ENCODE data around the gene KIF26B.
"Not testable (repeated sequence)": the region's sequence is repeated elsewhere in the genome, so short reads cannot be mapped to it uniquely, and the experiment has no call there.

Gene KIF26B

DNA sequence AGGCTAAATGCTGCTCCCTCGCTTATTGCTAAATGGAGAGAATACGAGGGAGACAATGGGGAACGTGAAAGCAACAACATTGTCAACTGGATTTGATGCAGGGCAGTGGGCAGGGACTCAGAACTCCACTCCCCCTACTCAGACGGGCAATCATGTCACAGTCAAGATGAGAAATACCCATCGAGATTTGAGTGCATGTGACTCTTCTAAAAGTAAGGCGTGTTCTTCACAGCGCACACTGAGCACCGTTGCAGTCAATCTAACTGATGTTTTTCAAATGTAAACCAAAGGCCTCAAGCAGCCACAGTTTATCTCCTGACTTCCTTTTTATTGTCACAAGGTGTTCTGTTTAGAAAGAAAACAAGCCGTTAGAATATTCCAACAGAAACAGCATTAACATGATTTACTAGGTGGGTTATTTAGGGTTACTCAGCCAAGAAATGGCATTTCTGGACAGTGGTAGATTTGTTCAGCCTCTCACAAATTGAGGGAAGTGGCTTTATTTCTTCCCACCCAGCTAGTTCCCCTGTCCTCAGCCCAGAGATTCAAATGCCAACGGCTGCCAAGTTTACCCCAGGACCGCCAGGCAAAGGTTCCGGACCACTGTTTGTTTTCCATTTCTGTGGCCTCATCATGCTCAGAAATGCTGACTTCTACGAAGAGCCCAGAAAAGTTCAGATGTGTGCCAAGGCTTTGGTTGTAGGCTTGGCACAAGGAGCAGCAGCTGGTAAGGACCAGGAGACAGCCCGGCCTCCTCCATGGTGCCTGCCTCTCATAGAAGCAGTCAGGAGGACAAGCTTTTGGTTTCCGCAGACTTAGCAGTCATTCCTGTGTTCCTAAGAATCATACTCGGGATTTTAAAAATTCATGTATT is 171.4 kb downstream of the KIF26B start:
- no peak for DNase-seq (ENCODE audit: low read depth)

- DNase-seq (ENCODE audit: low read depth): no peak
Measured at GRCh38 chr1:245327360-245327759, 172.6 kb downstream of the KIF26B start.

DNA sequence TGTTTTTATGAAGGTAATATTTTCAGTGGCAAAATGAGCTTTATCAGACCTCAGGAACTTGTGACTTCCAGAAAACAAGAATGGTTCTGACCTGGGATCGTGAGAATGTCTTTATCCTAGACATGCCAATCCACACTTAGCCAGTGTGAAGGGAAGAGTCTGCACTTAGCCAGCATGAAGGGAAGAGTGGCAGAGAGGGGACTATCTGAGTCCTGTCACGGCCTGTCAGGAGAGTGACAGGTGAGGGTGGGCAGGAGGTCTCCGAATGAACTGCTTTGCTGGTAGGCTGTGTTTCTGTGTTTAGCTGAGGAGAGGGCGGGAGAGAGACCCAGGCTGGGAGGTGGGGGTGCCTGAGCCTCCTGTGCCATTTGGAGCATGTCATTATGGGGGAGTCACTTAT is 173.1 kb downstream of the KIF26B start:
- no peak for DNase-seq (ENCODE audit: low read depth)

GRCh38 chr1:245330951-245331350 is 176.2 kb downstream of the KIF26B start:
- no peak for DNase-seq (ENCODE audit: low read depth)

GRCh38 chr1:245332085-245332484 is 177.3 kb downstream of the KIF26B start:
- DNase-seq (ENCODE audit: low read depth): no peak

- DNase-seq (ENCODE audit: low read depth): no peak
Measured at GRCh38 chr1:245332513-245332912, 177.7 kb downstream of the KIF26B start.

GRCh38 chr1:245334235-245334634 is 179.4 kb downstream of the KIF26B start:
- no peak for DNase-seq (ENCODE audit: low read depth)

GRCh38 chr1:245334827-245335490 is 180.2 kb downstream of the KIF26B start:
- no peak for DNase-seq (ENCODE audit: low read depth)

- DNase-seq (ENCODE audit: low read depth): not testable (repeated sequence)
Measured at GRCh38 chr1:245335684-245336083, 180.9 kb downstream of the KIF26B start.

DNA sequence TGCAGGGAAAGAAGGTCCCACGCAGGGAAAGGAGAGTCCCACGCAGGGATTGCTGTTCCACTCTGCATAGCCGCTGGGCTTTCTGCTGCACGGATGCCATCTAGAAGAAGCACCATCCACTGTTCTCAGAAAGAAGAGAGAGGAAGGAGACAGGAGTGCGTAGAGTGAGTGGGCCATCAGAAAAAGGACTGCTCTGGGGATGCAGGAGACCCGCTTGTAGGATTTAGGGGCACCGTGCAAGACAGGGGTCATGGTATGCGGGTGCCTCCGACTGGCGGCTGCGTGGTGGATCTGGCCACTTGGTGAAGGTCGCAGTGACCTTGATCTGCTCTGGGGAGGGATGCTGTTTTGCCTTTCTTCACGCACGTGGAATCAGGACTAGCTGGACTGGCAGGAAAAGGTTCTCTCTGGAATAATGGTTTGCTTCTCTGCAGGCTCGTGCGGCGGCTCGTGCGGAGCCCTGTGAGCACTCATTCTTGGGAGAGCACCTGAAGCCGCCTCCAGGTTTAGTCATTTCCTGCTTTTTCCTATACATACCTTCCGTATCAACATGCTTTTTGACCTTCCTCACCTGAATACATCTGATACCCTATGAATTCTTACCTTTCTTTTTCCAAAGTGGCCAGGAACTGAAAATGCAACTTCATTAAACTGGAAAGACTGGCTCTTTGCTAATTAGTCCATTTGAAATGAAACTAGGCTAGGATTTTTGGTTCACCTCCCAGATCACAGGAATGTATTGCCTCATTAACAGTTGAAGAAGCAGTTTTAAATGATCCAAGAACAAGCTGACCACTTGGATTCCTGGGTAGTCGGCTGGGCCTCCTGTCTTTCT is 181.6 kb downstream of the KIF26B start:
- DNase-seq (ENCODE audit: low read depth): no peak

DNA sequence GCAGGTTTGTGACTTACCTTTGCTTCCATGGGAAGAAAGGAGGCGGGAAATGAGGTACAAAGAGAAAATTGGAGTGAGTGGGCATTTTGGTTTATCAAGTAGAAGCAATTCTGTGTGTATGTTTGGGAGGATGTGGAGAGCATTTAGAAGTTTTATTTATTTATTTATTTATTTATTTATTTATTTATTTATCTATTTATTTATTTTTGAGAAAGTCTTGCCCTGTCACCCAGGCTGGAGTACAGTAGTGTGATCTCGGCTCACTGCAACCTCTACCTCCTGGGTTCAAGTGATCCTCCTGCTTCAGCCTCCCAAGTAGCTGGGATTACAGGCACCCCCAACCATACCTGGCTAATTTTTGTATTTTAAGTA is 182.2 kb downstream of the KIF26B start:
- DNase-seq (ENCODE audit: low read depth): not testable (repeated sequence)

GRCh38 chr1:245337829-245338484 is 183.2 kb downstream of the KIF26B start:
- no peak for DNase-seq (ENCODE audit: low read depth)

- no peak for DNase-seq (ENCODE audit: low read depth)
Measured at GRCh38 chr1:245338485-245338877, 183.7 kb downstream of the KIF26B start.

GRCh38 chr1:245341743-245342142 is 187.0 kb downstream of the KIF26B start:
- DNase-seq (ENCODE audit: low read depth): no peak

DNA sequence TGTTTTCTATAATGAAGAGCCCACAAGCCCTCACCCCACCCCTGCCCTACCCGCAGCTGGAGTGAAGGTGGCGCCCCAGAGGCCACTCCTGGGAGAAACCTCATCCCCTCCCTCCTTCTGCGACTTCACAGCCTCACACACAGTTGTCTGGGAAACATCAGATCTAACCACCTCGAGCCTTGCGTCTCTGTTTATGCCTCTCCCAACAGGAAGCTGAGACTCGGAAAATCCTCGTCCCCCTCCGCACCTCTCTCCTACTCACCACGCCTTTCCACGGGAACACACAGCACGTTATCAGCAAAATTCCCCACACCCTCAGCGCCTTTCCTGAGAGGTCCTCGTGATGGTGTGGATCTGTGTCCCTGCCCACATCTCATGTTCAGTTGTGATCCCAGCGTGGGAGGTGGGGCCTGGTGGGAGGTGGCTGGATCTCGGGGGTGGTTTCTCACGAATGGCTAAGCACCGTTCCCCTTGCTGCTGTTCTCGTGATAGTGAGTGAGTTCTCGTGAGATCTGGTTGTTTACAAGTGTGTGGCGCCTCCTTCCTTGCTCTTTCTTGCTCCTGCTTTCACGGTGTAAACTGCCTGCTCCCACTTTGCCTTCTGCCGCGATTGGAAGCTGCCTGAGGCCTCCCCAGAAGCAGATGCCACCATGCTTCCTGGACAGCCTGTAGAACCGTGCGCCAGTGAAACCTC is 190.6 kb downstream of the KIF26B start:
- DNase-seq (ENCODE audit: low read depth): no peak

GRCh38 chr1:245348626-245349025 is 193.8 kb downstream of the KIF26B start:
- DNase-seq (ENCODE audit: low read depth): no peak

GRCh38 chr1:245353411-245353810 is 198.6 kb downstream of the KIF26B start:
- no peak for DNase-seq (ENCODE audit: low read depth)

DNA sequence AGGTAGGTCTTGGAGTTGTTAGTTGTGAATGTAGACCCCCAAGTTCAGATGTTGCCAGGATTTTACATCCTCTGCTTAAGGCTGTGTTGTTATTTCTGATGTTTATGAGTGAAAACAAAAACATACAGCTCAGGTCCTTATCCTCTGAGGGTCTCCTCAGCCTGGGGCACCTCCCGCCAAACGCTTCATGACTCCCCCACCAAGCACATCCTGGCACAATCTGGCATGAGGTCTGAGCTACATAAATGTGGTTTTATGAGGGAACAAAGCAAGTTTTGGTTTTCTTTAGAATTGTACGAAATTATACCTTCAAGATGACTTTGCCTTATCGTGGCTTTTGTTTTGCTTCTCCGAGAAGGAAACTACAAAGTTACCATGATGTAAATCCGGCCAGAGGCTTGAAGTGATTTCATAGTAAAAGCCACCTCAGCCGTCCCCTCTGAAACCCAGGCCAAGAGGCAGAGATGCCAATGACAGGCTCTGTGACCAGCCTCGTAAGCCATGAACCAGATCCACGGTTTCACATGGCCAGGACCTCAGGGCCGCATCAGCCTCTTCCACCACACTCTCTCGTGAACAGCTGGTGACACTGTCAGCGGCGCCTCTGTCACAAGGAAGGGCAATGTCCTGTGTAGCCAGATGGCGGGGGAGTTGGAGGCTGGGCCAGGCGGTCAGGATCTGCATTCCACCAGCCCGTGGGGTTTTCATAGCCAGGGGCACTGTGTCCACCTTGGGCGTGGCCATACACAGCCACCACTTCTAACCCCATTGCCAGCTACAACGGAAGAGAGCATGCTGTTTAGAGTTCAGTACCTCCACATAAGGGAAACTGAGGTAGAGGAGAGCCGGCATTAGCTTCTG is 199.4 kb downstream of the KIF26B start:
- no peak for DNase-seq (ENCODE audit: low read depth)

- not testable (repeated sequence) for DNase-seq (ENCODE audit: low read depth)
Measured at GRCh38 chr1:245355851-245356630, 201.3 kb downstream of the KIF26B start.
